Measurements from ENCODE around the gene PACRG. TPM values are rescaled to one million over a fixed set of nuclear protein-coding genes. Genes with fewer than 3 reads are reported as not detected.

Gene PACRG
- total RNA-seq, 1 donor from 2014 or later, result not detected

- intact Hi-C loops (cut with micrococcal nuclease), result no loop called here
- Mint-ChIP-seq H3K4me3 (ENCODE audit: low read depth) (no peak overlapping the region), H3K36me3 (ENCODE audit: low read depth) (no peaks in the 10 kb centered on the region), H3K27me3 (ENCODE audit: low read depth) (peaks cover 3% of the 10 kb centered on the region), H3K27ac (no peak overlapping the region), H3K4me1 (ENCODE audit: low read depth) (no peaks in the 10 kb centered on the region), H3K9me3 (no peaks in the 10 kb centered on the region)
- DNase-seq (ENCODE audit: low spot score), result no peak
These were observed 611.7 kb downstream of the PACRG start for GRCh38 chr6:163339466-163339865.

GRCh38 chr6:163340201-163340887 lies 612.6 kb downstream of the PACRG start:
- Mint-ChIP-seq H3K4me3 (ENCODE audit: low read depth) (no peak overlapping the region), H3K36me3 (ENCODE audit: low read depth) (no peaks in the 10 kb centered on the region), H3K27ac (no peak overlapping the region), H3K9me3 (no peaks in the 10 kb centered on the region), H3K27me3 (ENCODE audit: low read depth) (peaks cover 3% of the 10 kb centered on the region), H3K4me1 (ENCODE audit: low read depth) (no peaks in the 10 kb centered on the region)
- DNase-seq (ENCODE audit: low spot score), result no peak
- intact Hi-C loops (cut with micrococcal nuclease), result no loop called here

DNA sequence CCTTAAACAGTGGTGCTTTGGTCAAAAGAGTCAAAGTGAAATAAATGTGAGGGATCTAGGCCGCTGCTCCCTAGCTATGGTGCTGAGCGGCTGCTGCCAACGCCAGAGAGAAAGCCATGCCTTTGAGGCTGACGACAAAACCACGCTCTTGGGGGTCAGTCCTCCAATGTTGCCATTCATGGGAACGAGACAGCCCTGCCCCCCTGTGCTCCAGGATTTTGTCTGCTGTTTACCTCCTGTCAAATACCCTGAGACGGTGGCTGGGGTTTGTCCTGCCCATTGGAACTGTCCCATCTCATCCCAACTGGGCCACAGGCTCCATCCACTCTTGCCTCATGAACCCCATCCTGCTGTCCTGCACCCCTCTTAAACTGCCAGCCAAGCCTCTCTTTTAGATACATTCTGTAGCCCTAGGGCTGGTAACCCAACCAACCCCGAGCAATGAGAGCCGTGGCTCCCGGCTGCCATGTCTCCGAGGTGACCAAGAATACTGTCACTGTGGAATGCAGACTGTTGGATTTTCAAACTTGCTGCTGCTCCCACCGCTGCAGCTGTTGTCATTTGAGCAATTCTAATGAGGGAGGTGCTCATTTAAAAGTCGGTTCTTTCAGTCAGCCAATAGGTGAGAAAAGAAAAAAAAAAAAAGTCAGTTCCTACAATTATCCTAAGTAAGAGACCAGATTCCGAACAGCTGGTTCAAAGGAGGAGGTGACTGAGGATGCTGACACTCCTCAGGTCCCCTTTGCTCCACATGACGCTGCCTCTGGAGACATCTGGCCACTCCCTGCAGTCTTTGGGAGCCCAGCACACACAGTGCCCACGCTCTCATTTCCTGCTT lies 613.7 kb downstream of the PACRG start:
- peaks cover 3% of the 10 kb centered on the region for H3K27me3 Mint-ChIP-seq (ENCODE audit: low read depth)
- H3K36me3 Mint-ChIP-seq (ENCODE audit: low read depth), result no peaks in the 10 kb centered on the region
- no peak overlapping the region for H3K4me3 Mint-ChIP-seq (ENCODE audit: low read depth)
- H3K27ac Mint-ChIP-seq, result no peak overlapping the region
- intact Hi-C loops (cut with micrococcal nuclease), result no loop called here
- no peaks in the 10 kb centered on the region for H3K4me1 Mint-ChIP-seq (ENCODE audit: low read depth)
- no peaks in the 10 kb centered on the region for H3K9me3 Mint-ChIP-seq
- DNase-seq (ENCODE audit: low spot score), result no peak

DNA sequence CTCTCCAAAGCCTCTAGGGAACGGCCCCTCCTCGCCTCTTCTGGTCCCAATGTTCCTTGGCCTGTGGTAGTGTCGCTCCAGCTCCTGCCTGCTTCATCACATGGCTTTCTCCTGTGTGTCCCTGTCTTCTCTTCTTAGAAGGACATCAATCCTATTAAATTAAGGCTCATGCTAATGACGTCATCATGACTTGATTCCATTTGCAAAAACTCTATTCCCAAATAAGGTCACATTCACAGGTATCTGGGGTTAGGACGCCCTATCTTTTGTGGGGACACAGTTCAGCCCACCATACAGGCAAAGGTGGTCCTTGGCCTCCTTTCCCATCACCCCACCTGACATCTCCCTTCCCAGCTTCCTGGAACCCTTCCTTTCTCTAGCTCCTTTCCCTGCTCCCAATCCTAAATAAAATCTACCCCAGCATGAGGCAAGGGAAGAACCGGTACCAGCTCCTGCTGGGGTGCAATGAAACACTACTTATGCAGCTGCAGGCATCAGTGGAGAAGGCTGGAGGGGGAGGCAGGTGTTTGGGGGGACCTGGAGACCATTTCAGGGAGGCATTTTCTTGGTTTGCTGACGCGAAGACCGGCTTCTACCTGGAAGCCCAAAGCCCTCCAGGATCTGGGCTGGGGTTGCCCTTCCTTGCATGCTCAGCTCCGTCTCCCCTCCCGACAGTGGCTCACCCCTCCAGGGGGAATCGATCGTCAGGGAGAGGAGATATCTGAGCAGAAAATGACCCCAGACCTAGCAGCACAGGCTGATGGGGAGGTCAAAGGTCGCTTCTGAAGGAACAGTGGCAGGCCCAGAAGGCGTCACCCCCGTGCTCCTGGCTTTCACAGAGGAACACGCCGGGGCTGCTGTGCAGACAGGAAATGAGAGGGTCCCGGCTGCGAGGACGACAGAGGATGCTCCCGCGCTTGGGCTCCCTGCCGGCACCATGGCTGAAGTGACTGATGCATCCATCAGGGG lies 615.1 kb downstream of the PACRG start:
- no peak for DNase-seq (ENCODE audit: low spot score)
- Mint-ChIP-seq H3K4me3 (ENCODE audit: low read depth) (no peak overlapping the region), H3K36me3 (ENCODE audit: low read depth) (no peaks in the 10 kb centered on the region), H3K27me3 (ENCODE audit: low read depth) (no peaks in the 10 kb centered on the region), H3K27ac (no peak overlapping the region), H3K9me3 (no peaks in the 10 kb centered on the region), H3K4me1 (ENCODE audit: low read depth) (no peaks in the 10 kb centered on the region)
- intact Hi-C loops (cut with micrococcal nuclease), result no loop called here

DNA sequence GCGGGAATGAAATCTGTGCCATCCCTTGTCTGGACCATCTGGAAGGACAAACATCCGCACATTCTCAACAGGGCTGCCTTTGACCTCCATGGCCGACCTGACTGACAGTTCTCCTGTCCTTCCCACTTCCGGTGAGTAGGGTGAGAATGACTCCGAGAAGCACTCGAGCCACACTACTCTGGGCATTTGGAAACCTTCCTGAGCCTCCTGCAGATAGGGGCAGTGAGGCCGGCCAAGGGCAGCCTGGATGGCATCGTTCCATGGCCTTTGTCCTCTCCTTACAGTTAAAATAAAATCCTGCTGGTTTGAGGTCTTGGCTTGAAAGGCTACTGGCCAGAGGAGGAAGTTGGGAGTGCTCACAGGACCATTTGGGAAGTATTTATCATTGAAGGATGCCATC lies 615.8 kb downstream of the PACRG start:
- no peaks in the 10 kb centered on the region for H3K27me3 Mint-ChIP-seq (ENCODE audit: low read depth)
- H3K4me1 Mint-ChIP-seq (ENCODE audit: low read depth), result no peaks in the 10 kb centered on the region
- DNase-seq (ENCODE audit: low spot score), result no peak
- no peaks in the 10 kb centered on the region for H3K36me3 Mint-ChIP-seq (ENCODE audit: low read depth)
- H3K4me3 Mint-ChIP-seq (ENCODE audit: low read depth), result no peak overlapping the region
- intact Hi-C loops (cut with micrococcal nuclease), result no loop called here
- no peak overlapping the region for H3K27ac Mint-ChIP-seq
- H3K9me3 Mint-ChIP-seq, result no peaks in the 10 kb centered on the region

DNA sequence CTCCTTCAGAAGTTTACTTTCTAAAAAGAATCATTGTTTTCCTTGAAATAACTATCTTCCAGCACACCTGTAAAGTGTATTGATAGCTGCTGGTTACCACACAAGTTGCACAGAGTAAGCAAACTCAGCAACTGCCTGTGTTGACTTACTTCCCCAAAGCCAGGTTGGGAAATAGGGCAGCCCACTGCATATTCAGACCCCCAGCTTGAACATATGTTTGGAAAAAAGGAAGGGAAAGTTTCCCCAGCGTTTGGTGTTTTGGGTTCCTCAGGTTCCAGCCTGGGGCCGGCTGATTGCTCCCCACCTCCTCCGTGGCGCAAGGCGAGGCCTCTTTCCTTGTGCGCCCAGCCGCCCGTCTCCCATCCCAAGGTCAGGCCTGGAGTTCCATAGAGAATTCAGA lies 616.6 kb downstream of the PACRG start:
- Mint-ChIP-seq H3K27me3 (ENCODE audit: low read depth) (no peaks in the 10 kb centered on the region), H3K27ac (no peak overlapping the region), H3K4me1 (ENCODE audit: low read depth) (no peaks in the 10 kb centered on the region), H3K36me3 (ENCODE audit: low read depth) (no peaks in the 10 kb centered on the region), H3K4me3 (ENCODE audit: low read depth) (no peak overlapping the region), H3K9me3 (no peaks in the 10 kb centered on the region)
- DNase-seq (ENCODE audit: low spot score), result no peak
- intact Hi-C loops (cut with micrococcal nuclease), result no loop called here

GRCh38 chr6:163345931-163346330 lies 618.2 kb downstream of the PACRG start:
- no peak for DNase-seq (ENCODE audit: low spot score)
- Mint-ChIP-seq H3K36me3 (ENCODE audit: low read depth) (no peaks in the 10 kb centered on the region), H3K4me1 (ENCODE audit: low read depth) (no peaks in the 10 kb centered on the region), H3K27ac (no peak overlapping the region), H3K27me3 (ENCODE audit: low read depth) (no peaks in the 10 kb centered on the region), H3K4me3 (ENCODE audit: low read depth) (no peak overlapping the region), H3K9me3 (no peaks in the 10 kb centered on the region)
- intact Hi-C loops (cut with micrococcal nuclease), result no loop called here

DNA sequence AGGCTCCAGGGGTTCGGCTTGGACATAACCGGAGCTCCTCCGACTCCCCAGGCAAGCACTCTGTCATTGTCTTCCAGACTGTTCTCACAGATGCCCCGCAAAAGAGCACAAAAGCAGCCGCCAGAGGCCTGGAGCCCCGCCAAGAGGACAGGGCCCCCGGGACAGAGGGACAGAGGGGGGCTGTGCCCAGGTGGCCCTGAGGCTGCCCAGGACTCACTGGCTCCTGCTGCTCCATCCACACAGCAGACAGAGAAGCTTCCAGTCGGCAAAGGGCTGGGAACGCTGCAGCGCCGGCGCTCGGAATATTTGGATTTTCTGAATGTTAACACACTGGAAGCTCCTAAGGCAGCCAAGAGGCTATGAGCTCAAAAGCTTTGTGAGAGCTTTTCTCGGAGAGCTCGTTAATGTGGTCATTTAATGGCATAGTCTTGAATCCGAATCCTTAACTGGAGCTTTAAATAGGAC lies 618.8 kb downstream of the PACRG start:
- H3K27me3 Mint-ChIP-seq (ENCODE audit: low read depth), result no peaks in the 10 kb centered on the region
- no peak overlapping the region for H3K27ac Mint-ChIP-seq
- no peak overlapping the region for H3K4me3 Mint-ChIP-seq (ENCODE audit: low read depth)
- no peaks in the 10 kb centered on the region for H3K9me3 Mint-ChIP-seq
- intact Hi-C loops (cut with micrococcal nuclease), result no loop called here
- no peaks in the 10 kb centered on the region for H3K36me3 Mint-ChIP-seq (ENCODE audit: low read depth)
- no peaks in the 10 kb centered on the region for H3K4me1 Mint-ChIP-seq (ENCODE audit: low read depth)
- no peak for DNase-seq (ENCODE audit: low spot score)

DNA sequence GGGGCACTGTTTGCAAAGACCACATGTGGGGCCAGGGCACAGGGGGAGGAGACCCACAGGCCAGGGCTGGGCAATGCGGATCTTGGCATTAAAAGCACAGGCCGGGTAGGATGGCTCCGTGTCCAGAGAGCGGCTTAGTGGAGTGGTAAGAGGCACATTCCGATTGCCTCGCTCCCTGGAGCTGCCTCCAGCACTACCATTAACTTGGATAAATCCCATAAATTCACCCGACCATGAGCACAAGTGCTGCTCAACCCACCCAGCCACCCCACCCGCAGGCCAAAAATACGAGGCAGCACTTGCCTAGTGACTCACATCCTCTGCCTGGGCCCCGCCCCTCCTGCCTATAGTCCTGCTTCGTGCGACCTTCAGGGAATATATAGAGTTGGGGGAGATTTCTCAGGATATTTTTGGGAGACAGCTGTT lies 619.3 kb downstream of the PACRG start:
- intact Hi-C loops (cut with micrococcal nuclease), result no loop called here
- no peaks in the 10 kb centered on the region for H3K36me3 Mint-ChIP-seq (ENCODE audit: low read depth)
- H3K27me3 Mint-ChIP-seq (ENCODE audit: low read depth), result no peaks in the 10 kb centered on the region
- DNase-seq (ENCODE audit: low spot score), result no peak
- H3K27ac Mint-ChIP-seq, result no peak overlapping the region
- no peaks in the 10 kb centered on the region for H3K9me3 Mint-ChIP-seq
- H3K4me1 Mint-ChIP-seq (ENCODE audit: low read depth), result no peaks in the 10 kb centered on the region
- no peak overlapping the region for H3K4me3 Mint-ChIP-seq (ENCODE audit: low read depth)

DNA sequence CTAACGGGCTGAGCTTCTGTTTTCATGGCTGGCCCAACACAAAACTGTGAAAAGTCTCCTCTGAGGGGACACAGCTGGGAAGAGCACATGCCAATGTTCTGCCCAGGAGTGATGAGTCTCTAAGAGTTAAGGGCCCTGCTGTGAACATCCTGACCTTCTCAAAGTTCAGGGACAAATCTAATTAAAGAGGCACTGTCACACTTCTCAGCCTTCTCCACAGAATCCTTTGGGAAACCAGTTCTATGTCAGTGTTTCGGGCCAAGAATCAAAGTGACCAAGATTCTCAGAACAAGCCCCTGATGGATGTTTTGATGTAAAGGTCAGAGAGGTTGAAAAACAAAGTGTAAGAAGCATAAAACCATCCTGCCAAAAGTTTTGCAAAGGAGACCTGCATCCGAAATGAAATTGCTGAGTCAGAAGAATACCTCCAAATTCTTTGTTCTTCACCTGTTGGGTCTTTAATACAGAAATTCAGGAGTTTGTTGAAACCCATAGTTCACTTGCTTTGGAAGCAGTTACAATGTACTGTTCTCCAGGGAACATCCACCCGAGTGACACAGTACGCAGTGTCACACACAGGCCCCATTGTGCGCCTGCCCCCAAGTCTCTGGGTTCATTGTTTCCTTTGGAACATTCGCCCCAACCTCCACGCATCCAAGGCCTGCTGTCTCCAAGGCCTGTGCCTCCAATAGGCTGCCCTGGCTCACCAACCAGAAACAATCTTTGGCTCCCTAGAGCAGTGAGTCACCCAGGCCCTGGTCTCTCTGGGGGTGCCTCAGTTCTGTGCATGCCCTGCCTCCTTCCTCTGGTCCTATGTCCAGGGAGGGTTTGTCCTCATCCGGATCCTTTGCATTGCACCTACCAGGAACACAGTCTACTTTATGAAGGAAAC lies 621.3 kb downstream of the PACRG start:
- no peaks in the 10 kb centered on the region for H3K36me3 Mint-ChIP-seq (ENCODE audit: low read depth)
- no peaks in the 10 kb centered on the region for H3K27me3 Mint-ChIP-seq (ENCODE audit: low read depth)
- no peak overlapping the region for H3K27ac Mint-ChIP-seq
- intact Hi-C loops (cut with micrococcal nuclease), result no loop called here
- H3K4me3 Mint-ChIP-seq (ENCODE audit: low read depth), result no peak overlapping the region
- H3K9me3 Mint-ChIP-seq, result no peaks in the 10 kb centered on the region
- H3K4me1 Mint-ChIP-seq (ENCODE audit: low read depth), result no peaks in the 10 kb centered on the region
- DNase-seq (ENCODE audit: low spot score), result no peak

GRCh38 chr6:163349696-163350095 lies 621.9 kb downstream of the PACRG start:
- Mint-ChIP-seq H3K4me3 (ENCODE audit: low read depth) (no peak overlapping the region), H3K27me3 (ENCODE audit: low read depth) (no peaks in the 10 kb centered on the region), H3K27ac (no peak overlapping the region), H3K9me3 (no peaks in the 10 kb centered on the region), H3K4me1 (ENCODE audit: low read depth) (no peaks in the 10 kb centered on the region), H3K36me3 (ENCODE audit: low read depth) (no peaks in the 10 kb centered on the region)
- intact Hi-C loops (cut with micrococcal nuclease), result no loop called here
- DNase-seq (ENCODE audit: low spot score), result no peak

- Mint-ChIP-seq H3K9me3 (no peaks in the 10 kb centered on the region), H3K4me1 (ENCODE audit: low read depth) (no peaks in the 10 kb centered on the region), H3K27ac (no peak overlapping the region), H3K4me3 (ENCODE audit: low read depth) (no peak overlapping the region), H3K27me3 (ENCODE audit: low read depth) (no peaks in the 10 kb centered on the region), H3K36me3 (ENCODE audit: low read depth) (no peaks in the 10 kb centered on the region)
- no peak for DNase-seq (ENCODE audit: low spot score)
- intact Hi-C loops (cut with micrococcal nuclease), result no loop called here
These were observed 623.2 kb downstream of the PACRG start for GRCh38 chr6:163351013-163351412.

Measured in activated T-helper 2 cell treated with anti-CD3 and anti-CD28 coated beads, Interferon-gamma antibody, Interleukin-2, Interleukin-4, amounts not matched to agents 10 μg/mL and 5 μg/mL and 100 μg/mL, durations not matched to agents 14 hours and 24 hours and 36 hours (primary cell).